AG09309 (cell line): ENCODE measurements around the gene KANSL3.

Experiments used
- DNase-seq: peaks from one replicate; pipeline ENCODE4 v3.0.0-alpha.2; 2010; ENCODE audit warnings: low read depth
- H3K4me3 ChIP-seq: 2 replicates; pipeline ENCODE4 v1.5.1; 2011; ENCODE audit warnings: mild to moderate bottlenecking, low read depth, low read length, moderate library complexity; ENCODE audit not compliant: control insufficient read depth
- CTCF ChIP-seq: IDR thresholded peaks from 2 replicates; pipeline ENCODE4 v1.5.1; 2011; ENCODE audit warnings: mild to moderate bottlenecking, low read depth, low read length, inconsistent platforms; ENCODE audit not compliant: insufficient read depth, control insufficient read depth; ENCODE audit errors: missing control alignments

The KANSL3 gene

GRCh38 chr2:96596596-96596995 lies 41.5 kb downstream of the KANSL3 start:
- DNase-seq = no peak
- H3K4me3 ChIP-seq = no peak overlapping the region
- no peak for TF ChIP-seq CTCF

- no peak for TF ChIP-seq CTCF
- no peak for DNase-seq
- H3K4me3 ChIP-seq = no peak overlapping the region
Observed at GRCh38 chr2:96594691-96595152, 43.4 kb downstream of the KANSL3 start.

- TF ChIP-seq CTCF = no peak
- no peak overlapping the region for H3K4me3 ChIP-seq
- DNase-seq = no peak
Observed at GRCh38 chr2:96594282-96594681, 43.8 kb downstream of the KANSL3 start.

- TF ChIP-seq CTCF = no peak
- no peak for DNase-seq
- H3K4me3 ChIP-seq = no peak overlapping the region
Observed at GRCh38 chr2:96591494-96591893, 46.6 kb downstream of the KANSL3 start.

- DNase-seq = no peak
- no peak overlapping the region for H3K4me3 ChIP-seq
- TF ChIP-seq CTCF = no peak
Observed at GRCh38 chr2:96591054-96591453, 47.1 kb downstream of the KANSL3 start.

GRCh38 chr2:96587843-96588242 lies 50.3 kb downstream of the KANSL3 start:
- TF ChIP-seq CTCF = no peak
- H3K4me3 ChIP-seq = no peak overlapping the region

GRCh38 chr2:96584017-96584416 lies 54.1 kb downstream of the KANSL3 start:
- TF ChIP-seq CTCF = no peak
- H3K4me3 ChIP-seq = no peak overlapping the region
- no peak for DNase-seq

More at GRCh38 chr2:96587843-96588242, 50.3 kb downstream of the KANSL3 start:
- DNase-seq = no peak
